ENCODE measurements around the gene OTULINL.

GRCh38 chr5:14590949-14591348 lies 9.4 kb downstream of the OTULINL start:
- no peak for TF ChIP-seq POLR2A (IDR thresholded peaks at IDR 0.05)
- TF ChIP-seq, protein P1, sequence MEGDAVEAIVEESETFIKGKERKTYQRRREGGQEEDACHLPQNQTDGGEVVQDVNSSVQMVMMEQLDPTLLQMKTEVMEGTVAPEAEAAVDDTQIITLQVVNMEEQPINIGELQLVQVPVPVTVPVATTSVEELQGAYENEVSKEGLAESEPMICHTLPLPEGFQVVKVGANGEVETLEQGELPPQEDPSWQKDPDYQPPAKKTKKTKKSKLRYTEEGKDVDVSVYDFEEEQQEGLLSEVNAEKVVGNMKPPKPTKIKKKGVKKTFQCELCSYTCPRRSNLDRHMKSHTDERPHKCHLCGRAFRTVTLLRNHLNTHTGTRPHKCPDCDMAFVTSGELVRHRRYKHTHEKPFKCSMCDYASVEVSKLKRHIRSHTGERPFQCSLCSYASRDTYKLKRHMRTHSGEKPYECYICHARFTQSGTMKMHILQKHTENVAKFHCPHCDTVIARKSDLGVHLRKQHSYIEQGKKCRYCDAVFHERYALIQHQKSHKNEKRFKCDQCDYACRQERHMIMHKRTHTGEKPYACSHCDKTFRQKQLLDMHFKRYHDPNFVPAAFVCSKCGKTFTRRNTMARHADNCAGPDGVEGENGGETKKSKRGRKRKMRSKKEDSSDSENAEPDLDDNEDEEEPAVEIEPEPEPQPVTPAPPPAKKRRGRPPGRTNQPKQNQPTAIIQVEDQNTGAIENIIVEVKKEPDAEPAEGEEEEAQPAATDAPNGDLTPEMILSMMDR (IDR thresholded peaks at IDR 0.05 in 4 of 5, conservative IDR thresholded peaks at IDR 0.05 in 1 of 5): no peak
